Sigmoid colon (tissue), 7 donors: ENCODE data around the gene SUCO. TPM values are rescaled to one million over a fixed set of nuclear protein-coding genes. Genes with fewer than 3 reads are reported as not detected.
"Not testable (repeated sequence)": the region's sequence is repeated elsewhere in the genome, so short reads cannot be mapped to it uniquely, and the experiment has no call there.

ENCODE experiments used
- DNase-seq: peaks from one replicate; pipeline ENCODE4 v3.0.0-alpha.2; 2019
- H3K27ac ChIP-seq, 4 donors: fragments of 200-600 bp; sonication (generic); one replicate each; pipeline ENCODE4 v1.5.1; 2016 to 2019; ENCODE audit warnings: mild to moderate bottlenecking in 1 of 4
- H3K27me3 ChIP-seq, 3 donors: fragments of 200-600 bp; sonication (generic); one replicate each; pipeline ENCODE4 v1.5.1; 2019; ENCODE audit warnings: mild to moderate bottlenecking in 1 of 3
- H3K36me3 ChIP-seq, 4 donors: fragments of 200-600 bp; sonication (generic); one replicate each; pipeline ENCODE4 v1.5.1; 2016 to 2019
- H3K4me1 ChIP-seq, 4 donors: fragments of 200-600 bp; sonication (generic); one replicate each; pipeline ENCODE4 v1.5.1; 2017 to 2019
- H3K4me3 ChIP-seq, 4 donors: fragments of 200-600 bp; sonication (generic); one replicate each; pipeline ENCODE4 v1.5.1; 2017 to 2019; ENCODE audit warnings: mild to moderate bottlenecking in 2 of 4, moderate library complexity in 1 of 4
- H3K9me3 ChIP-seq, 4 donors: fragments of 200-600 bp in 3 of 4; sonication (generic) in 3 of 4; one replicate each; pipeline versions ENCODE4 v1.5.1 to v1.6.1; 2013 to 2019
- EP300 ChIP-seq, 4 donors: sonication (generic); formaldehyde crosslinking; IDR thresholded peaks; one replicate each; pipeline ENCODE4 v1.6.1; 2017; ENCODE audit warnings: antibody characterized with exemption in 4 of 4
- POLR2A ChIP-seq, 2 donors: fragments of 450-650 bp; IDR thresholded peaks; one replicate each; pipeline ENCODE4 v1.6.1; 2016; ENCODE audit warnings: antibody characterized with exemption in 2 of 2, mild to moderate bottlenecking in 2 of 2, moderate library complexity in 2 of 2
- POLR2AphosphoS5 ChIP-seq, 4 donors: sonication (generic); formaldehyde crosslinking; IDR thresholded peaks; one replicate each; pipeline ENCODE4 v1.6.1; 2017; ENCODE audit warnings: antibody characterized with exemption in 4 of 4
- WGBS, 2 donors: extraction: QIAGEN DNeasy Blood & Tissue Kit; methylation state at CpG; one replicate each; pipeline ENCODE4 v1.1.7; 2013; 5-methylcytosine and 5-hydroxymethylcytosine counted together
- intact Hi-C: fragments of 100-400 bp; cut with DNase I; formaldehyde crosslinking; loops from one replicate; pipeline ENCODE4 v1.15.1; 2023
- polyA plus RNA-seq, 3 donors: library from polyadenylated mRNA; stranded (reverse); fragments of 200-250 nt; gene quantifications; one replicate each; pipeline ENCODE4 v1.2.3, GENCODE V29; 2013
- total RNA-seq, 4 donors: library from RNA; depleted of rRNA; stranded (reverse); fragments of >200 nt; gene quantifications; one replicate each; pipeline ENCODE4 v1.1.0, GENCODE V29; 2016
- TF ChIP-seq, protein P1 (sequence below), 4 experiments: fragments of 450-650 bp in 3 of 4; fragments of 200-600 bp in 1 of 4; IDR thresholded peaks; one replicate each; pipeline ENCODE4 v1.5.1; 2016 to 2019; ENCODE audit warnings: antibody characterized with exemption in 4 of 4, mild to moderate bottlenecking in 3 of 4, moderate library complexity in 2 of 4
- donor health status: healthy with polysubstance abuse.
- donor health status: Bipolar disorder and iron deficiency.
- donor health status: healthy.

The SUCO gene
- total and polyA plus RNA-seq, 7 donors: 1.8 to 36.6 (median 27.4) TPM

DNA sequence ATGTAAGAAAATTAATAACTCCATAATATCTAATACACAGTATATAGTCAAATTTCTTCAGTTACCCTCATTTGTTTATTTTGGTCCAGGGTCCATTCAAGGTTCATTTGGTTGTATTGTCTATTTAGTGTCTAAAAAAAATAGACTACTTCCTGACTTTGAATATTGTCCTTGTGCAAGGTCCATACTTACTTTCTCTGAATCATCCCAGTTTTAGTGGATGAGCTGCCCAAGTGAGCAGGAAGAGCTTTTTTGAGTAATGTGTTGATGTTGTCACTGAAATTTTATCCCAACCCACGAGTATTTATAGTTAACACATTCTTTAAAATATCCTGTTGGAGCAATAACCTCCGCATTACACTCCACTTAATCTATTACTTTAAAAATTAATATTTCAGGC, 80.3 kb downstream of the SUCO start:
- no peak for DNase-seq
- intact Hi-C loops: no loop called here
- no peaks in the 10 kb centered on the region for H3K27me3 ChIP-seq
- TF ChIP-seq, protein P1, sequence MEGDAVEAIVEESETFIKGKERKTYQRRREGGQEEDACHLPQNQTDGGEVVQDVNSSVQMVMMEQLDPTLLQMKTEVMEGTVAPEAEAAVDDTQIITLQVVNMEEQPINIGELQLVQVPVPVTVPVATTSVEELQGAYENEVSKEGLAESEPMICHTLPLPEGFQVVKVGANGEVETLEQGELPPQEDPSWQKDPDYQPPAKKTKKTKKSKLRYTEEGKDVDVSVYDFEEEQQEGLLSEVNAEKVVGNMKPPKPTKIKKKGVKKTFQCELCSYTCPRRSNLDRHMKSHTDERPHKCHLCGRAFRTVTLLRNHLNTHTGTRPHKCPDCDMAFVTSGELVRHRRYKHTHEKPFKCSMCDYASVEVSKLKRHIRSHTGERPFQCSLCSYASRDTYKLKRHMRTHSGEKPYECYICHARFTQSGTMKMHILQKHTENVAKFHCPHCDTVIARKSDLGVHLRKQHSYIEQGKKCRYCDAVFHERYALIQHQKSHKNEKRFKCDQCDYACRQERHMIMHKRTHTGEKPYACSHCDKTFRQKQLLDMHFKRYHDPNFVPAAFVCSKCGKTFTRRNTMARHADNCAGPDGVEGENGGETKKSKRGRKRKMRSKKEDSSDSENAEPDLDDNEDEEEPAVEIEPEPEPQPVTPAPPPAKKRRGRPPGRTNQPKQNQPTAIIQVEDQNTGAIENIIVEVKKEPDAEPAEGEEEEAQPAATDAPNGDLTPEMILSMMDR (IDR thresholded peaks at IDR 0.05): no peak
- TF ChIP-seq POLR2A (IDR thresholded peaks at IDR 0.05) (no peak), POLR2AphosphoS5 (IDR thresholded peaks at IDR 0.05) (no peak), EP300 (IDR thresholded peaks at IDR 0.05) (no peak)
- H3K4me1 ChIP-seq: no peaks in the 10 kb centered on the region
- 92 to 96% methylated on average over 2 of the region's 2 CpGs for WGBS, 2 donors
- H3K27ac ChIP-seq: no peak overlapping the region
- peaks cover 0 to 23% (median 5%) of the 10 kb centered on the region in 4 donors for H3K36me3 ChIP-seq
- H3K4me3 ChIP-seq: no peak overlapping the region
- no peaks in the 10 kb centered on the region for H3K9me3 ChIP-seq

DNA sequence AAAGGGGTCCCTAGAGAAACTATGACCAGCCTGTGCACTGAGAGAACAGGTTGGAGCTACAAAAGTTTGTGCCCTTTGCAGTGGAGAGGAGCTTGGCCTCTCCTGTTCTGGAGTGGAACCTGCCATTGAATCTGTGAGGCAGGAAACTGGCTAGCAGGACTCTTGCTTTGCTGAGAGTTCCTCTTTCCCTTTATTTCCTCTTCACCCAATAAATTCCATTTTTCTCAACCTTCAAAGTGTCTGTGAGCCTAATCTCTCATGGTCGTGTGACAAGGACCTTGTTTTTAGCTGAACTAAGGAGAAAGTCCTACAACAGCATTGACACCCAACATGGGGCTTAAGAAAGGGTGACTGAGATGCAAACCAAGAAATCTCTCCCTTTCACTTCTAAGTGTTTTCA, 83.2 kb downstream of the SUCO start:
- Histone ChIP-seq H3K4me1 (no peaks in the 10 kb centered on the region), H3K27ac (no peak overlapping the region), H3K9me3 (peaks cover 0 to 9% (median 6%) of the 10 kb centered on the region in 4 donors), H3K4me3 (no peak overlapping the region), H3K36me3 (peaks cover 0 to 1% (median 0%) of the 10 kb centered on the region in 4 donors), H3K27me3 (no peaks in the 10 kb centered on the region)
- DNase-seq: no peak
- TF ChIP-seq POLR2AphosphoS5 (IDR thresholded peaks at IDR 0.05): no peak
- no peak for TF ChIP-seq EP300 (IDR thresholded peaks at IDR 0.05)
- TF ChIP-seq, protein P1 (IDR thresholded peaks at IDR 0.05): no peak
- TF ChIP-seq POLR2A (IDR thresholded peaks at IDR 0.05): no peak
- WGBS, 2 donors: 47 to 81% methylated on average over 1 of the region's 1 CpG
- intact Hi-C loops: no loop called here

DNA sequence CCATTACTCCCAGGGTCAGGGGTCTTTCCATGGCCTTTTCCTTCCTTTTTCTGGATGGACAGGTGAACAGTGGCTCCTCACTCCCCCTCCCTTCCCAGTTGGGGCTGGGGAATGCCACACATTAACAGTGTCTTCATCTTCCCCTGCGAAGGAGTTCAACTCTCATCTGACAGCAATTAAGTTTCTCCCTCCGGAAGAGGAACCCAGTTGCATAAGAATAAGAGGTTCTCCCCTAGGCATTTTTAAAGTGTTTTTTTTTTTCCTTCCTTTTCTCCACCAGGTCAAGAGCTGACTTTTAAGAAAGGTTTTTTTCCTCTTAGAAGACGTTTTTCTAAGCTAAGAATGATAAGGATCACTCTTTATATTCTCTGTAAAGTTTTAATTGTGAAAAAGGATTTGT, 83.7 kb downstream of the SUCO start:
- DNase-seq: no peak
- H3K27me3 ChIP-seq: no peaks in the 10 kb centered on the region
- no peaks in the 10 kb centered on the region for H3K36me3 ChIP-seq
- no peaks in the 10 kb centered on the region for H3K4me1 ChIP-seq
- TF ChIP-seq, protein P1 (IDR thresholded peaks at IDR 0.05): no peak
- no peak for TF ChIP-seq POLR2AphosphoS5 (IDR thresholded peaks at IDR 0.05)
- H3K9me3 ChIP-seq: peaks cover 0 to 9% (median 6%) of the 10 kb centered on the region in 4 donors
- no peak overlapping the region for H3K4me3 ChIP-seq
- 61 to 78% methylated on average over 3 of the region's 3 CpGs for WGBS, 2 donors
- no peak overlapping the region for H3K27ac ChIP-seq
- intact Hi-C loops: no loop called here

DNA sequence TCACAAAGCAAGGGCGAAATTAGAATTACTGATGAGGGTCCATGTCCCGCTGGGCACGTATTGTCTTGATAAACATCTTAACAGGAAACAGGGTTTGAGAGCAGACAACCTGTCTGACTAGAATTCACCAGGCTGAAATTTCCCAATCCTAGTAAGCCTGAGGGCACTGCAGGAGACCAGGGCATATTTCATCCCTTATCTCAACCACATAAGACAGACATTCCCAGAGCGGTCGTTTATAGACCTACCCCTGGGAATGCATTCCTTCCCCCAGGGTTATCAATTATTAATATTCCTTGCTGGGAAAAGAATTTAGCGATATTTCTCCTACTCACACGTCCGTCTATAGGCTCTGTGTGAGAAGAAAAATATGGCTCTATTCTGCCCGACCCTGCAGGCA, 87.7 kb downstream of the SUCO start:
- DNase-seq, H3K9me3 ChIP-seq, H3K4me1 ChIP-seq, H3K27me3 ChIP-seq, H3K27ac ChIP-seq, H3K4me3 ChIP-seq, H3K36me3 ChIP-seq, intact Hi-C loops: not testable (repeated sequence)
- WGBS, 2 donors: 94 to 96% methylated on average over 9 of the region's 9 CpGs

DNA sequence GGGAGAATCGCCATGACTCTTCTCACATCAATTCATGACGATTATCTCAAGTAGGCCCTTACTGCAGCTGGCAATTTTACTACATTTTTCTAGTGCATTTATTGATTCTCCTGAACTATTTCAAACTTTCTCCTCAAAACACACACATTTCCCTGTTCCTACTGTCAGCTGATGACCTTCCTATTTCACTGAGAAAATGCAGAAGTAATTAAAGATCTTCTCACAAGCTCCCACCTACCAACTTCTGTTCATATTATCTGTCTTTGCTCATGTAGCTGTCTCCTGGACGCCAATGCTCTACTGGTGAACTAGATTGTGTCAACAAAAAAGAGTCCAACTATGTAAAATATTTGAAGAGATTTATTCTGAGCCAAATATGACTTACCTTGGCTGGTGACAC, 89.6 kb downstream of the SUCO start:
- H3K4me3 ChIP-seq: no peak overlapping the region
- TF ChIP-seq POLR2AphosphoS5 (IDR thresholded peaks at IDR 0.05) (no peak), POLR2A (IDR thresholded peaks at IDR 0.05) (no peak), EP300 (IDR thresholded peaks at IDR 0.05) (no peak)
- TF ChIP-seq, protein P1 (IDR thresholded peaks at IDR 0.05): no peak
- no peak overlapping the region for H3K27ac ChIP-seq
- no peaks in the 10 kb centered on the region for H3K4me1 ChIP-seq
- H3K27me3 ChIP-seq: no peaks in the 10 kb centered on the region
- intact Hi-C loops: no loop called here
- no peak for DNase-seq
- 83 to 86% methylated on average over 3 of the region's 3 CpGs for WGBS, 2 donors
- H3K36me3 ChIP-seq: no peaks in the 10 kb centered on the region
- H3K9me3 ChIP-seq: peaks cover 0 to 9% (median 6%) of the 10 kb centered on the region in 4 donors
